HG03432 (cell line): ENCODE measurements around the gene PGP.
"Not testable (repeated sequence)": the region's sequence is repeated elsewhere in the genome, so short reads cannot be mapped to it uniquely, and the experiment has no call there.

Experiments used
- ATAC-seq: cut with Tn5 transposase; IDR thresholded peaks from one replicate; pipeline ENCODE4 v1.9.1; 2021; ENCODE audit warnings: mild to moderate bottlenecking, moderate library complexity; ENCODE audit not compliant: unreplicated experiment

The PGP gene, protein sequence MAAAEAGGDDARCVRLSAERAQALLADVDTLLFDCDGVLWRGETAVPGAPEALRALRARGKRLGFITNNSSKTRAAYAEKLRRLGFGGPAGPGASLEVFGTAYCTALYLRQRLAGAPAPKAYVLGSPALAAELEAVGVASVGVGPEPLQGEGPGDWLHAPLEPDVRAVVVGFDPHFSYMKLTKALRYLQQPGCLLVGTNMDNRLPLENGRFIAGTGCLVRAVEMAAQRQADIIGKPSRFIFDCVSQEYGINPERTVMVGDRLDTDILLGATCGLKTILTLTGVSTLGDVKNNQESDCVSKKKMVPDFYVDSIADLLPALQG

GRCh38 chr16:2214719-2214968, at the start of gene PGP:
TSS of gene PGP (minus strand) at chr16:2214840. CDS start at chr16:2214777, 63 bp downstream.
- ATAC-seq: peak; percentile 77

GRCh38 chr16:2263026-2263425, 48.4 kb upstream of the PGP start:
- not testable (repeated sequence) for ATAC-seq

DNA sequence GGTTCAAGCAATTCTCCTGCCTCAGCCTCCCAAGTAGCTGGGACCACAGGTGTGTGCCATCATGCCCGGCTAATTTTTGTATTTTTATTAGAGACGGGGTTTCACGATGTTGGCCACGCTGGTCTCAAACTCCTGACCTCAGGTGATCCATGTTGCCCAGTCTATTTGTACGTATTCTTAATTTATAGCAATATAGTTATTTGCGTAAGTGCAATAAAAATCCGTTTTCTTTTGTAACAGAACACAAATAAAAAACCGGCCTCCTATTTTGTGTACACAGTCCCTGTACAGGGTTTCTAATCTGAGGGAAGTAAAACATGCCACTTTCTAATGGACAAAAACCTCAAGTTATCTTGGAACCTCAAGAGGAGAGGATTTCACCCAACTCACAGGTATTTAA, 45.6 kb upstream of the PGP start:
- no peak for ATAC-seq

DNA sequence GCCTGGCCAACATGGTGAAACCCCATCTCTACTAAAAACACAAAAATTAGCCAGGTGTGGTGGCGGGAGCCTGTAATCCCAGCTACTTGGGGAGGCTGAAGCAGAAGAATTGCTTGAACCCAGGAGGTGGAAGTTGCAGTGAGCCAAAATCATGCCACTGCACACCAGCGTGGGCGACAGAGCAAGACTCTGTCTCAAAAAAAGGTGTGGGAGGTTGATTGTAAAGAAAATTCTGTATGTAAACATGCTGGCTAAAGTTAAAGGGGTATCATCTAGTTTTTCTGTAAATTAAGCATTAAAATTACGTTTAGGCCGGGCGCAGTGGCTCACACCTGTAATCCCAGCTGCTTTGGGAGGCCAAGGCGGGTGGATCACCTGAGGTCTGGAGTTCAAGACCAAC, 43.9 kb upstream of the PGP start:
- not testable (repeated sequence) for ATAC-seq

GRCh38 chr16:2257726-2258125, 43.1 kb upstream of the PGP start:
- no peak for ATAC-seq

GRCh38 chr16:2256531-2257140, 42.0 kb upstream of the PGP start:
- no peak for ATAC-seq

GRCh38 chr16:2253293-2253692, 38.7 kb upstream of the PGP start:
- no peak for ATAC-seq

- ATAC-seq: no peak
Observed at GRCh38 chr16:2252806-2253148, 38.1 kb upstream of the PGP start.

- ATAC-seq: peak; percentile 83
Observed at GRCh38 chr16:2251296-2252111, 36.9 kb upstream of the PGP start, which contains the start of gene ECI1. TSS of gene ECI1 (minus strand) at chr16:2251587. CDS start at chr16:2251566, 21 bp downstream.

DNA sequence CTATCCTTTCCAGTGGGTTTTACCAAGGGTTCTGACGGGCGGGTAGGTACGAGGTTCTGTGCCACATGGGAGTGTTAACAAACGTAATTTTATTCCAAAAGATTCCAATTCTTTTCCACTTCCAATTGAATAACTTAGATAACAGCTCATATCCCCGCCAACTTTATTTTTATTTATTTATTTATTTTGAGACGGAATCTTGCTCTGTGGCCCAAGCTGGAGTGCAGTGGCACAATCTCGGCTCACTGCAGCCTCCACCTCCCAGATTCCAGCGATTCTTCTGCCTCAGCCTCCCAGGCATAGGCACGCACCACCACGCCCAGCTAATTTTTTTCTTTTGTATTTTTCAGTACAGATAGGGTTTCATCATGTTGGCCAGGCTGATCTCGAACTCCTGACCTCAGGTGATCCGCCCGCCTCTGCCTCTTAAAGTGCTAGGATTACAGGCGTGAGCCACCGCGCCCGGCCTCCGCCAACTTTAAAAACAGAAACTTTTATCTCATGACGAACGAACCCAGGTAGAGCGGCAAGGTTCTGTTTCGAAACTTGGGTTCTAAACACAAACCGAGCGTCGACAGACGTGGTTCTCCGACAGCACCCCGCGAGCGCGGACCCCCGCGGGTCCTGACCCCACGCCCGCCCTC, 36.1 kb upstream of the PGP start:
- no peak for ATAC-seq

DNA sequence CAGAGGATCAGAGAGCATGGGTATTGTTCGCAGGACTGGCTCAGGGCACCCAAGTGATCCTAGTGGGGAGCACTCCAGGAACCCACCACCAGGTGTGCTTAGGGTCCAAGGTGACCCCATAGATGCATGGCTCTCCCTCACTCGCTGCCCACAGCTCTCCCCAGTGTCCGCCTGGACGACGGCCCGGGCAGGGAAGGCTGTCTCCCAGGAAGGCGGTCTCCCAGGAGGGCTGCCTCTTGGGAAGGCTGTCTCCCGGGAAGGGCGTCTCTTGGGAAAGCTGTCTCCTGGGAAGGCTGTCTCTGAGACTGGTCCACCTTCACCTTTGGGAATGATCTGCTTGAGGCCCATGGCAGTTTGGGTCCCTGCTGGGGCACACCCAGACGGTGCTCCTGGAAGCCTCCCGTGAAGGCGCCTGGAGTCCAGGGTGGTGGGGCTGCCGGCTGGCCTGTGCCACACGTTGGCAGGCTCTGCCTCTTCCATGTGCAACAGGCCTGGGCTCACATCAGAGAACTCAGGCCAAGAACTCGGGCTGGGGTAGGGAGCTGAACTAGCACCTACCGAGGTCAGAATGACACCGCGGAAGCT, 31.8 kb upstream of the PGP start:
- no peak for ATAC-seq

DNA sequence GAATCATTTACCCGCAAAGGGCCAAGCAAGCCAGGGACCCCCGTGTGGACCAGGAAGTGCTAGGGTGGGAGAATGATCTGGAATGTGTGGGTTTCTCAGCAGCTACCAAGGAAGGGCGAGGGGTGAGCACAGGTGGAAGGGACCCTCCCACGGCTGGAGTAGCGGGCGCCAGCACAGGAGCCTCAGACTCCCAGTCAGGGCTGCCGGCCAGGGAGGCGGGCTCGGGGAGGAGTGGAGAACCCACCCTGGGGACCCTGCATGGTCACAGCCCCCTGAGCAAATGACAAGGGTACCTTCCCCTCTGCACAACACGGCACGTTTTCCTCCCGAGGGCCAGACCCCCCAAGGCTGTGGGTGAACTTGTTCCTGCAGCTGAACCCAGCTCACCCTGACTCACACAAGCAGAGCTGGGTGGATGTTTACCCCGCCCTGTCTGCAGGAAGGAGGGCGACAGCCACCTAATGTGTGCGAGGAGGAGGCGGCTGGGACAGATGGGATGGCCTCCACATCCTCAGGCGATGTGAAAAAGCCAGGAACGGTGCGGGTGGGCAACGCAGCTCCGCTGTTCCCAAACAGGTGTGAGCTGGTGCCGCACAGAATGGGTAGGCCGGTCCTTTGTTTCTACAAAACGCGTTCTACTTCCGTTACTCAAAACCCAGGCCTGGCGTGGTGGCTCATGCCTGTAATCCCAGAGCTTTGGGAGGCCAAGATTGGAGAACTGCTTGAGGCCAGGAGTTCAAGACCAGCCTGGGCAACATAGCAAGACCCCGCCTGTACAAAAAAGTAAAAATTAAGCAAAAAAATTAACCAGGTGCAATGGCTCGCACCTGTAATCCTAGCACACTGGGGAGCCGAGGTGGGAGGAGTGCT, 30.5 kb upstream of the PGP start:
- ATAC-seq: no peak

DNA sequence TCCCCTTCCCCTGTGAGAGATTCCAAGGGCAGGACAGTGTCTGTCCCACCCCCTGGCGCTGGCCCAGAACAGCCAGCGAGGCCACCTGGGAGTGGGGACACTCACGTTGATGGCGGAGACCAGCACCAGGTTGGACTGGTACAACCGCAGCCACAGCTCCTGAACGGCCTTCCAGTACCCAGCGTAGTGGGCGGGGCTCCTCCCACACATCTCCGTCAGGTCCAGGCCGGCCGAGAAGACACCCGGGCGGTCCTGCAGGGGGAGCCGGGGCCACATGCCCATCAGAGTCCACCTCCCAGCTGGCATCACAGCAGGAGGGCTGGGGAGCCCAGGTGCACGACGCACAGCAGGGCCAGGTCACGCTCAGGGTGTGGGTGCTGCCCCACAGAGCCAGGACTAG, 29.7 kb upstream of the PGP start:
- ATAC-seq: no peak

GRCh38 chr16:2243781-2244180, 29.1 kb upstream of the PGP start:
- ATAC-seq: no peak

DNA sequence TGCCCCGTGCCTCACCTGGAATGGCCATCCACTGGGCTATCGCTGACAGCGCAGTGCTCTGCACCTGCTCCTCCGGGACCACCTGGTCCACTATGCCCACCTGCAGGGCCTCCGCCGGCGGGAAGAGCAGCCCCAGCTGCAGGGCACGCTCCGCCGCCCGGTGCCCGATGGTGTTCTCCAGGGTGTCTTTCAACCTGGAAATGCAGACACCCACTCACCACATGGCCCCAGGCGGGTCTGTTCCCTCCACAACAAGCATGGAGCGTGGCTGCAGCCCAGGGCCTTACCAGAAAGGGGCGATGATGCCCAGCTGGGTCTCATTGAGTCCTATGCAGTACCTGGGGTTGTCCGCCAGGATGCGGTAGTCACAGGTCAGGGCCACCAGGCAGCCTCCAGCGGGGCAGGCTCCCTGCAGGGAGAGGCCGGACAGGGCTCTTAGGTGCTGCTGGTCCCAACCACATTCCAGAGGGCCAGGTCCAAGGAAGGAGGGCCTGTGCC, 28.4 kb upstream of the PGP start:
- no peak for ATAC-seq

- no peak for ATAC-seq
Observed at GRCh38 chr16:2242598-2242997, 28.0 kb upstream of the PGP start.

DNA sequence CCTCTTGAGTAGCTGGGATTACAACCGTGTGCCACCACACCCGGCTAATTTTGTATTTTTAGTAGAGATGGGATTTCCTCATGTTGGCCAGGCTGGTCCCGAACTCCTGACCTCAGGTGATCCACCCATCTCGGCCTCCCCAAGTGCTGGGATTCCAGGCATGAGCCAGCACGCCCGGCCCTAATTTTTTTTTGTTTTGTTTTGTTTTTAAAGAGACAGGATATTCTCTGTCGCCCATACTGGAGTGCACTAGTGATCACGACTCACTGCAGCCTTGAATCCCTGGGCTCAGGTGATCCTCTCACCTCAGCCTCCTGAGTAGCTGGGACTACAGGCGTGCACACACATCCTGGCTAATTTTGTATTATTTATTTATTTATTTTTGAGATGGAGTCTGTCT, 25.7 kb upstream of the PGP start:
- ATAC-seq: not testable (repeated sequence)

DNA sequence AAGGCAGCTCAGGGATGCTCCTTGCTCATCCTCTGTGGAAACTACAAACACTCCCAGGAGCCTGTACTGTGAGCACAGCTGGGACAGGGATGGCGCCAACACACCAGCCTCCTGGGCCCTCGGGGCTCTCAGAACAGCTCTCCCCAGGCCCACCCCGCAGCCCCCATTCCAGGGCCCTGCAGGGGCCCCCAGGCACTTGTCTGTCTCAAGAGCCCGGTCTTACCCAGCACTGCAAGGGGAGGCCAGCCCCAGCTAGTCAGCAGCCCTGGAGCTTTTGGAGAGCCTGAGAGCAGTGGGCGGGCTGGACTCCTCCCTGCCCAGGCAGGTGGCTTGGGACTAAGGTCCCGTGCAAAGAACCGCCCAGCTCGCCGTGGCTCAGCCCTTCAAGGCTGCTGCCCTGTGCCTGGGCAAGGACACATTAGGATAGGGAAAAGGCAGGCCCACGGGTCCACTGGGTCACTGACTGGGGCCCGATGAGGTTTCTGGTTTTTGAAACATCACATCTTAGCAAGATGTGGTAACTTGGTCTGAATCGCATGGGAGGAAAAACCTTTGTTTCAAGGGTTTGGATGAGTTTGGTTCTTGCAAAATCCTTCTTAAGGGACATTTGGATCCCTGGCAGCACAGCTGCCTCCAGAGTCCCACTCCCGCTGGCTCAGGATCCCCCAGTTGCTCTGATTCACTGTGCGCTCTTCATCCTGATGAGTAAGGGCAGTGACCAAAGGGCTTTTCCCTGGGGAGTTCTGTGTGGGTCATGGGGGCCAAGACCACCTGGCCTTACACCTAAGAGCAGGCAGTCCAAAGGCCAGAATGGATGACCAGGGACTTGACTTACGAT, 24.4 kb upstream of the PGP start:
- no peak for ATAC-seq

DNA sequence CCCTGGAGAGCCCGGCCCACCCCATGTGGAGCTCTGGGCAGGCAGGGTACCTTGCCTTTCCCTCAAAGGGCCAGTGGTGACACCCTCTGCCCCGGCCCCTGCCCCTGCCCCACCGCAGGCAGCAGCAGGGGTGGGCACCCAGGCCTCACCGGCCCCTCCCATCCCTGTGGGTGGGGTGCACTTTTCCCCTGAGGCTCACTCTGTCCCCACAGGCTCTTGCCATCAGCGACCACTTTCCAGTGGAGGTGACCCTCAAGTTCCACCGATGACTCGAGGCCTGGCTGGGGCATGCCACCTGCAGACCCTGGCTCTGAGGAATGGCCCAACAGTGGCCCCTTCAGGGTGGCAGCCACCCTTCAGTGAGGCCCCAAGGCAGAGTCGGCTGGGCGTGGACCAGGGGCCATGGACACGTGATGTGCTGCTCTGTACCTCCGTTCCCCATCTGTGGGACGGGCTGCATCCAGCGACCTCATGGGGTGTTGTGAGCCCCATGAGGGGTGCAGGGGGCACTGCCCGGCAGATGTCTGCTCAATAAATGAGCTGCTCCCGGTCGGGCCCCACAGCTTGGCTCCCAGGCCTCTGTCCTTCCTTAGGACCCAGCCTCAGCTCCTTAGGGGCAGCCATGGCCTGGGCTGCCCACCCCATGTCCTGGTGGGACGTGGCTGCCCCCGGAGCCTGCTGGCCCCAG, 23.7 kb upstream of the PGP start:
- no peak for ATAC-seq
